Stromal cell of bone marrow (primary cell): Measurements from ENCODE around the gene MYO18A.
"Not testable (repeated sequence)": the region's sequence is repeated elsewhere in the genome, so short reads cannot be mapped to it uniquely, and the experiment has no call there.

ENCODE experiments used
- DNase-seq: peaks from one replicate; pipeline ENCODE4 v3.0.0-alpha.2; 2012; ENCODE audit warnings: low read depth

MYO18A gene

GRCh38 chr17:29149431-29150064 lies 30.6 kb downstream of the MYO18A start:
- DNase-seq: no peak

- peak; percentile 82 for DNase-seq
These were observed 31.3 kb downstream of the MYO18A start for GRCh38 chr17:29148790-29149430.

- no peak for DNase-seq
These were observed 31.9 kb downstream of the MYO18A start for GRCh38 chr17:29148257-29148789.

- no peak for DNase-seq
These were observed 32.5 kb downstream of the MYO18A start for GRCh38 chr17:29147682-29148081.

GRCh38 chr17:29147228-29147627 lies 33.0 kb downstream of the MYO18A start:
- DNase-seq: not testable (repeated sequence)

- DNase-seq: no peak
These were observed 33.7 kb downstream of the MYO18A start for GRCh38 chr17:29146369-29146972.

- DNase-seq: peak; percentile 63
These were observed 34.7 kb downstream of the MYO18A start for GRCh38 chr17:29145289-29146073.

- no peak for DNase-seq
These were observed 36.3 kb downstream of the MYO18A start for GRCh38 chr17:29143894-29144293.

GRCh38 chr17:29141514-29141876 lies 38.7 kb downstream of the MYO18A start:
- no peak for DNase-seq

GRCh38 chr17:29140631-29141513 lies 39.3 kb downstream of the MYO18A start:
- DNase-seq: no peak

GRCh38 chr17:29140051-29140621 lies 40.1 kb downstream of the MYO18A start:
- DNase-seq: no peak

- DNase-seq: no peak
These were observed 41.1 kb downstream of the MYO18A start for GRCh38 chr17:29138971-29139691.

- no peak for DNase-seq
These were observed 41.8 kb downstream of the MYO18A start for GRCh38 chr17:29138184-29138955.

GRCh38 chr17:29136998-29137730 lies 43.0 kb downstream of the MYO18A start:
- no peak for DNase-seq

- no peak for DNase-seq
These were observed 44.7 kb downstream of the MYO18A start for GRCh38 chr17:29135464-29135863.

GRCh38 chr17:29133121-29133713 lies 47.0 kb downstream of the MYO18A start:
- DNase-seq: peak; percentile 67

- DNase-seq: peak; percentile 89
These were observed 48.1 kb downstream of the MYO18A start for GRCh38 chr17:29131814-29132682.

- DNase-seq: no peak
These were observed 50.5 kb downstream of the MYO18A start for GRCh38 chr17:29129731-29130130.
